CD4-positive, alpha-beta T cell treated with Interleukin-15 for 1 hour (primary cell): Measurements from ENCODE around the gene FGD4.
A peak's percentile ranks its signal among the peaks of the same experiment; 100 is the strongest.

Experiments
- DNase-seq: peaks from one replicate; pipeline ENCODE4 v3.0.0-alpha.2; 2020

The FGD4 gene

DNA sequence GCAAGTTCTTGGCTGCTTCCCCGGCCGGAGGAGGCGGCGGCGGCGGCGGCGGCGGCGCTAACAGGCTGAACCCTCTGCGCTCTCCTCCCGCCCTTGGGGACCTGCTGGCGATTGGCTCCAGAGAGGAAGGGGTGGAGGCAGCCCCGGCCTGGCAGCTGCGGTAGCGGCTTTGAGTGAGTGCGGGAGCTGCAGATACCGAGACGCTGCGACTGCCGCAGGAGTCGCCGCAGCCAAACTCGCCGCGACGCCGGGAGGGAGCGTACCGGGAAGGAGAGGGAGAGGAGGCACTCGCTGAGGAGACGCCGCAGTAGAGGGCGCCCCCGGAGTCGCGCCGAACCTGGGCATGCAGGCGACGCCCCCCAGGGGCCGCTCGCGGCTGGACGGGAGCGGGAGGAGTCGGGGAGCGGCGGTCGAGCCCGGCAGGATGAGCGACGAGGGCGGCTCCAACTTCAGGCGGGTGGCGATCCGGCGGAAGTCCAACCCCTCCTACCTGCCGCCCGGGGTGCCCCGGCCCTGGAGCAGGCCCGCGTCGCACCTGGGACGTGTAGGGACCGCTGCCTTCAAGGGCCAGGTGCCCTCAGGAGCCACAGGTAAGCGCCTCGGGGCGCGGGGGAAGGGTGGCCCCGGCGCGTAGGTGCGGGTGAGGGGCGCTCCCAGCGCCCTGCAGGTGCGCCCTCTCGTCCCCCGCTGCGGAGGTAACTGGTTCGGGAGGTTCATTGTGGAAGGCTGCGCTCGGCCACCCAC lies at the start of gene FGD4:
Gene FGD4 (plus strand): TSS at position 189 of the 744 bp plus-strand sequence.
- DNase-seq: peak; percentile 52

DNA sequence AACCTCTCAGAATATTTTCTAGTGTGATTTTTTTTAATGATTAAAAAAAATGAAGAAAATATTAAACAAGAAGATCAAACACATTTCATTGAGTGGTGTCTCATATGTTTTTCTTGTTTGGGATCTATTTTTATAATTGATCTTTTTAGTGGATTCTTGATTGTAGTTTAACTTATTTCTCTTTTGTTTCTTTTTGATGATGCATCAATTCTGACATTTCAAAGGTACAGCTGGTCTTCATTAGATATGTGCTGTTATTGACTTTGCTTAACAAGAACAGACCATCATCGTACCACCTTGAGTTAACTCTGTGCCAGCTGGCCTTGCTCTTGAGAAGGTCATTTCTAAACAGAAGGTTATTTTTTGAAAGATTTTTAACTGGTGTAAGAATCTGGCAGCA lies 45.8 kb upstream of the FGD4 start:
- no peak for DNase-seq

DNA sequence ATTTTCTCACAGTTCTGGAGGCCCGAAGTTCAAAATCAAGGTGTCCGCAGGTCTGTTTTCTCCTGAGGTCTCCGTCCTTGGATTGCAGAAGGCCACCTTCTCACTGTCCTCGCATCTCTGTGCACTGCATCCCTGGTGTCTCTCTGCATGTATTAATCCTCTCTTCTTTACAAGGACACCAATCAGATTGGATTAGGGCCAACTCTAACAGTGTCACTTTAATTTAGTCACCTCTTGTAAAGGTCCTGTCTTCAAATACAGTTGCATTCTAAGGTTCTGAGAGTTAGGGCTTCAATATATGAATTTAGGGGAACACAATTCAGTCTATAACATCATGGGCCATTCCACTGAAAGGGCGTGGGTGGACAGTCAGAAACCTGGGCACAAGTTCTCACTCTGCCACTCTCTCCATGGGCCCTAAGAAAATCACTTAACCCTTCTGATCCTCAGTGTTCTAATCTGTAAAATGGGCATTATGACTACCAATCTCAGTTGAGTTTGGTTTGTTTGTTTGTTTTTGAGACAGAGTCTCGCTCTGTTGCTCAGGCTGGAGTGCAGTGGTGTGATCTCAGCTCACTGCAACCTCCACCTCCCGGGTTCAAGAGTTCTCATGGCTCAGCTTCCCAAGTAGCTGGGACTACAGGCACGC lies 41.6 kb upstream of the FGD4 start:
- no peak for DNase-seq

DNA sequence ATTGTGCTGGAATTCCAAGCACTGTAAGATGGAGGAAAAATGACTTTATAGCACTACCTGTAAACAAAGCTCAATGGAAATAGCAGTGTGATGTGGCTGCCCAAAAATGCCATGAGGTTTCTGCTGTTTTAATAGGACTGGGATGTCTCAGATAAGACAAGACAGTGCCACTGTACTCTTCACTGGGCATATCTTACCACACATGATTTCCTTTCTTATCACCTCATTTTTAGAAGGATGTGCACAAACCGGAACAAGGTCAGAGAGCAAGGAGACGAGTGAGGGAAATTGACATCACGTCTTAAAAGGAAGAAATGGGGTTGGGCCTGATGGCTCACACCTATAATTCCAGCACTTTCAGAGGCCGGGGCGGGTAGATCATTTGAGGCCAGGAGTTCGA lies 38.4 kb upstream of the FGD4 start:
- no peak for DNase-seq

DNA sequence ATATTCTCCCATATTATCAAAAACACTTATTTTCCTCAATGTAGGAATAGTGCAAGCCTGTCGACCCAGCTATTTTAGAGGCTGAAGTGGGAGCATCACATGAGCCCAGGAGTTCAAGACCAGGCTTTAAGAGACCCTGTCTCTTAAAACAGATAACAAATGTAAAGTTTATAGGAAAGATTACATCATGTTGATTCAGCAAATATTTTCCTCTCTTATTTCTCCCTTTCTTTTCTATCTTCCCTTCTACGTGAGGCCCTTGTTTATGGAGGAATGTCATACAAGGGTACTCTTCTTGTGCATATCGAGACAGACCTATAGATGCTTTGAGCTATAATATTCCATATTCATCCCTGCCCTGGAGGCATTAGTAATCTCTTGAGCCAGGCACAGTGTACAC lies 36.5 kb upstream of the FGD4 start:
- no peak for DNase-seq

DNA sequence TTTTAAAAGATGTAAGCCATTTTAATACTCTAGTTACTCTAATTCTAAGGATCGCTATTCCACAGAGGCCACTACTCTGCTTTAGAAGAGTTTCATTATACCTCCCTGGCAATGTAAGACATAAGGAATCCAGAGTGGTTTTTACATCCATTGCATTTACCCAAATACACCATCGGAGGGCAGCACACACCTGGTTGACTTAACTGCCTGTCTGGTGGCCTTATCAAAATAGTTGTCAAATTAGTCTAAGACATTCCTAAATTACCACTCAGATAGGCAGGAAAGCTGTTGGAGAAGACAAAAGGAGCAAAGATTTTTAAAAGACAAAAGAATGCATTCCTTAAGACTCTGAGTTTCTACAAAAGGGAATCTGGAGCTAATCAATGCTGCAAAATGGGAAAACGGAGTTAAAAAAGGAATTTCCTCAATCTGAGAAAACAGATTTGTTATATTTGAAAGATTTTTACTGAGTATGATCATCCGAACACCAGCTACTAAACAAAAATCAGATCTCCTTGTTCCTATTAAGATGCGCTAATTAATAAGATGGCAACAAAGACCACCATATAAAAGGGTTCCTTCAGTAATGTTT lies 33.8 kb upstream of the FGD4 start:
- peak; percentile 42 for DNase-seq

DNA sequence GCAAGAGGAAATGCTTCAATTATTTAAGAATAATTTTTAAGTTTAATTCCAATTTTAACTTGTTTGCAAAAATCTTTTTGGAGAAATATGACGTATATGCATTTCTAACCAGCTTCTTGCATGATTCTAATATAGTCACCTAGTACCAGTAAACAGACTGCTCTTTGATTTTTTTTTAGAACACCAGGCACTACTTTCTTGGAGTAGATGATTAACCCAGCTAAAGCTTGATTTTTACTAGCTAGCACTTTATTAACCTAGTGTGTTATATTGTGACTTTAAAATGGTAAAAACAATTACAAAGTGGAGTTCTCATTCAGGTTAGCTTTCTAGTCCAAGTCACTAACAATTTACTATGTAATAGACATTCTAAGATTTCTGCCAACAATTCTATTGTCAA lies 32.6 kb upstream of the FGD4 start:
- no peak for DNase-seq

DNA sequence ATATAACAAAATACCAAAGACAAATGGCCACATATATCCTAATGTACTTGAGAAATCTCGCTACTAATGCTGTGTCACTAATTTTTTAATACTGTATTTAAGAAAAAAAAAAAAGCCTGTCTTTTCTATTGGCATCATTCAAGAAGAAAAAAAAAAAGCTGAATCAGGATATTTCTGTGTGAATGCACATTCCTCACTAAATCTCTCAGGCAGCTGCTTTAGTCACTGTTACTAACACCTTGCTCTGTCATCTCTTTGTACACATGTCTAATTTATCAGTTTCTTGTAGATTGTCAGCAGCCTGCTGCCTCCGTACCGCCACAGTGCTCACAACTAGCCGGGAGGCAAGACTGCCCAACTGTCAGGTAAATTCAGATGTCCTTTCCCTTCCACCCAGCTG lies 32.0 kb upstream of the FGD4 start:
- DNase-seq: no peak

DNA sequence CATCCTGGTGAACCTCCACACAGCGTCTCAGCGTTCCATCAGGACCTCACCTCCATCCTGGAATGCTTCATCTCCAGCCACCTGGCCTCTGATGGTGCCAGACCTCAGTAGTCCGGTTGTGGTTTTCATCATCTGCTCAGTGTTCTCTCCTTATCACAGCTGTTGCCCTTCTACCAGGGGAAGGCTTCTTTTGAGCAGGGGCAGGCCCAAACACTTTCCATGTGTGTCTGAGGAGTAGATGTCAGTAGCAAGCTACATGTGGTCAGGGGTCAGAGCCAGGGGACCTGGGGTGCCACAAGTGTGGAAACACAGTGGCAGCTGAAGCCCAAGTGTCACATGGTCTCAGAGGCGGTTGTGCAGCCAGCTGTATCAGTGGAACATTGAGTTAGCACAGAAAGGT lies 30.2 kb upstream of the FGD4 start:
- no peak for DNase-seq

DNA sequence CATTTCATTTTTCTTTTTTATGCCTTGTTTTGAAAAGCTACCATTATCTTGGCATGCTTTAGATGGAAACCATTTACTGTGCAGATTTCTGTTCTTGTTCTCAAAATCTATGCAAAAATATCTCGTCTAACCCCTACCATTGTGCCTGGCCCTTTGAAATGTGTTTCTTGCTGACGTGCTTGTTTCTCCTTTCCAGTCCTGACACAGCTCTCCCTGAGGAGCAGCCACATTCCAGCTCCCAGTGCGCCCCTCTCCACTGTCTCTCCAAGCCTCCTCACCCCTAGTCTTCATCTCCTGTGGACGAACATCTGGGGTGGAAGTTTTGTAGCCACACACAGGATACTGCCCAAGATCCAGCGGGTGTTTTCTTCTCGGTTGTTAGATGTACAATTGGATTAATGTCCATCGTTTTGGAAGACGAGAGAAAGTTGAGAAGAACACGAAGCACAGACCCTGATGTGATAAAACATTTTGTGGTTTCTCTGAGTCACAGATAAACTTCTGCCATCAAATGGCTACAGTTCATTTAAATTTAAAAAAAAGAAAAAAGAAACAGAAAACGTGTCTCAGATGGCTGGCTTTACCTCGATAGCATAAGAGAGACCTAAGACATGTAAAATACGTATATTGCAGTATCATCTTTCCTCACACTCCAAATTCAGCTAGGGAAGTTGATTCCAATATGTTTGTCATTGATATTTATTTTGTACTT lies 21.9 kb upstream of the FGD4 start:
- no peak for DNase-seq

DNA sequence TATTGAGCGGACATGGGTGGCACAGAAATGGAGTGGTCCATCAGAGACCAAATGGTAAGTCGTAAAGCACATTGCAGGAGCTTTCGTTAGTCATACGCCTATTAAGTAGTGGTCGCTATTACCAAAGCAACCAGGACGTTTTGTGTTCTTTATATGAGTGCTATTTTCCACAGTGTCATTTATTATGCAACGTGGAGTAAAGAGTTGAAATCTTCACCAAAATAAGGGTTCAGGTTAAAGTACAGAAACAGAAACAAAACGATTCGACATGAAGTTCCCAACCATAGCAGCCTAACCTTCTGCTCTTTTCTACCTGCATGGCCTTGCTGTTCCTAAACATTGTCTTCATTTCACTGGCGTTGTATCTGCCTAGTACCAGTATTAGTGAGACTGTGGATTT lies 20.1 kb upstream of the FGD4 start:
- no peak for DNase-seq

DNA sequence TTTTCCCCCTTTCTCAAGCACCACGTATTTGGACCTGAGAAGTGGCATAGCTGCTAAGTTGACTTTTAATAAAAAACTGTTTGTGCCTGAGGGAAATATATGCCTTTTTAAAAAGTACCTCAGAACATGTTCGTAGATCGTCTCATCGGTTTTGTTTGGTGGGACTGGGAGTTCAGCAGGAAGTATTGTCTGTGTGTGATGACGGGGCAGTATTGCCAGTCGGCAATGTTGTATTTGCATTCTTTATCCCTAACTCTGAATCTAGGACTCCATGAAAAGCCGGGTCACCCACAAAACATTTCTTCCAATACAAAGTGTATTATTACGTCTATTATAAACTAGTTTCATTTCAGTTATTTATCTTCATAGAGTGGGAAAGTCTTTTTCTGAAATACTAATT lies 19.7 kb upstream of the FGD4 start:
- no peak for DNase-seq

DNA sequence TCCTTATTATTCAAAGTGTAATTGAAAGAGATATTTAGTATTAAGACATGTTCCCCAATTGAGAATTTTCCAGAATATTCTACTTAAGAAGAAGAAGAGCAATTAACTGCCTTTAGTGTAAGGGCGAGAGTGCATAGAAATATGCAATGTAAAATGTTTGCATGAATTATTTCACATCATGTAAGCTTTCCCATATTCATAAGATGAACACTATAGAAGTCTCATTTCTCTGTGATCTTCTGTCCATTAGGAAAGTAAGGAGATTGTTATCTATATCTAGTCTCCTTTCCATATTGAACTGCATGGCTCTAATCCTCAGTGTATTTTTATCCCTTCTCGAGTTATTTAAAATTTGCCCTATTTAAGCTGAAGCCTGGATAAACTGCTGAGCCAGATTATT lies 17.1 kb upstream of the FGD4 start:
- DNase-seq: no peak

DNA sequence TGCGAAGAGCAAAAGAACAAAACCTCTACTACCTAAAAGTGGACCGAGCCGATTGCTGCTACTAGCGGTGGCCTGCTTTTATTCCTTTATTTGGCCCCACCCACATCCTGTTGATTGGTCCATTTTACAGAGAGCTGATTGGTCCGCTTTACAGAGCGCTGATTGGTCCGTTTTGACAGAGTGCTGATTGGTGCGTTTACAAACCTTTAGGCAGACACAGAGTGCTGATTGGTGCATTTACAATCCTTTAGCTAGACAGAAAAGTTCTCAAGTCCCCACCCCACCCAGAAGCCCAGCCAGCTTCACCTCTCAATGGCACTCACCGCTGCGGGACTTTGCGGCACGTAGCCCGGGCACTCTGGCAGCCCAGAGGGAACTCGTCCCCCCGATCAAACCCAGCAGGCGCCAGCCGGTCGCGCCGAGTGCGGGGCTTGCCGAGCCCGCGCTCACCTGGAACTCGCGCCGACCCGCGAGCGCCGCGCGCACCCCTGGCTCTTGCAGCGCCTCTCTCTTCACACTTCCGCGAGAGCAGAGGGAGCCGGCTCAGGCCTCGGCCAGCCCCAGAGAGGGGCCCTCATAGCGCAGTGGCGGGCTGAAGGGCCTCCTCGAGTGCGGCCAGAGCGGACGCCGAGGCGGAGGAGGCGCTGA lies 8.7 kb upstream of the FGD4 start:
- no peak for DNase-seq

DNA sequence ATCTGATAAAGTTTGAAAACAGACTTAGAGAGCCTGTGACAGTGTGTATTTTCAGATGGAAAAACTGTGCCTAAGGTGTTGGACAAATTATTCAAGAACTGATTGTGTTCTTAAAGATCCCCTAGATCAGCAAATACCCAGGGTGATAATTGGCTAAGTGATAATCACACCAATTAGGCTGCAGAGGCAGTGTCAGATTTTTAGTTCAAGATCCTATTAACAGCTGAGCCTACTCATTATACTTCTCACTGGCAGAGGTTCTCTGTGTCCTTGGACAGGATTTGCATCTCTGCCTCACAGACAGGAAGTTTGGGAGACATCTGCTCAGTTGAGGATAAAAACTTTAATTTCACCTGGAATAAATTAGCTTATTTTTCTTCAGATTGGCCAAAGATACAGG lies 4.3 kb upstream of the FGD4 start:
- DNase-seq: no peak

DNA sequence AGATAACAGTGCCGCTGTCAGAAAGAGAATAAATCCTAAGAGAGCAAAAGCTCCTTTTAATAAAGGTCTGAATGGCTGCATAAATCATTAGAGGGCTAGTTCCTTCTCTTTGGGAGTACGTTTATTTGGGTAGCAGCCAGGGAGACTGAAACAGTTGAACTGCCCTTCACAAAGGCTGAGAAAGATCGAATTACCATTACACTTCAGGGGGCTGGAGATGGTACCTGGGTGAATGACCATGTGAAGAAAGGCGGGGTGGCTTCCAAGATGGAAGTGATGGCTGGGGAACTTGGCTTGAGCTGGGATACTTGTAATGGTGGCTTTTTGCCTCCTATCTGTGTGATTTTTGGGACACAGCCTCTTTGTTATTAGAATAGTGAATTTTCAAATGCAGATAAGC lies 1.7 kb upstream of the FGD4 start:
- no peak for DNase-seq

DNA sequence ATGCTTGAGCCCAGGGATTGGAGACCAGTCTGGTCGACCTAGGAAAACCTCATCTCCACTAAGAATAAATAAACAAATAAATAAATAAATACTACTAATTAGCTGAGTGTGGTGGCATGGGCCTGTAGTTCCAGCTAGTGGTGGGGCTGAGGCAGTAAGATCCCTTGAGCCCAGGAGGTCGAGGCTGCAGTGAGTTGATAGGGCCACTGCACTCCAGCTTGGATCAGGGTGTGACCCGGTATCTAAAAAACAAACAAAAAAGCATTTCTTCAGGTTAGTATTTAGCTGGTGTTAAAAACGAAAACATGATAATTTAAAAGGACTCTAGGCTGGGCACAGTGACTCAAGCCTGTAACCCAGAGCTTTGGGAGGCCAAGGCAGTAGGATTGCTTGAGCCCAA lies 1.2 kb upstream of the FGD4 start:
- no peak for DNase-seq

DNA sequence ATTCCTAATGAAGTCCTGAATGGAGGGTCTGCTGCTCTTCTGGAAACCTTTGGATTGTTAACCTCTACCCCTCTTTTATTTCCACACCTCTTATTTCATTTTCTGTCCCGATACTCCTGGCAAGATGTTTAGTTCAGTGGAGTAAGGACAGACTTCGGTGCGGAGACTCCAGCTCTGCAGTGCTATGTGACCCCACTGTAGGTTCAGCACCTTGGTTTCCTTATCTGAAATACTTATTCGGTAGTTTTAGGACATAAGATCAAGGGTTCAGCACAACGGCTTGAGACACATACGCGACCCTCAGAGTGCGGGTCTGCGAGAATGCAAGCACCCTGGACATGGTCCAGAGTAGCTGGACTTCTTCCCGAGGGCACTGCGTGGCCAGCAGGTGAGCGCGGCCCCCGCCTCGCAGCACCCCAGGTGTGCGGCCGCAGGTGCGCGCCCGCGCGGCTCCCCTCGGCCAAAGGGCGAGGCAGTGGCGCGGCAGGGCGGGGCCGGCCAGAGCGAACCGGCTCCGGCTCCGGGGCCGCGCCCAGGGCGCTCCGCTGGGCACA lies 465 bp upstream of the FGD4 start:
- no peak for DNase-seq

DNA sequence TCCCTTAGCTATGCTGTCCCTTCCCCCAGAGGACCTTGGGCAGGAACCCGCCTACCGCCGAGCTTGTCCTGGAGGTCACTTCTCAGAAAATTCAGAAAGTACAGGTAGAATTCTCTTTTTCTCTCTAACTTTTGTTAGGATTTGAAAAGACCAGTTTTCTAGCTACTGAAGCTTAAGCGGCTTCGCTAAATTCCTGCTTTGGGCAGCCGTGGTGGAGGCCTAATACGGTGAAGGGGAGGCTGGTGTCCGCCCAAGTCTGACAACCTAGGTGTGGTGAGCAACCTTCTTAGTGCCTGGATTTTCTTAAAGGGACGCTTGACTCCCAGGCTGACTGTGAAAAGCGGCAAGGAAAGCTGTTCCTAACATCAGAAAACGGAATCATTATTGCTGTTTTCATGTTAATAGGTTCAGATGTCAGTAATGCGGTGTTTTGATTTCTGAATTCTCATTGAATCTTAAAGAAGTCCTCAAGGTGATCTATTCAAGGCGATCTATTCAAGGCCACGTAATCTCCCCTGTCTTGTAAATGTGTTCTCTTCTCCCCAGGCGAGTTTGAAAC lies 835 bp downstream of the FGD4 start:
- no peak for DNase-seq

DNA sequence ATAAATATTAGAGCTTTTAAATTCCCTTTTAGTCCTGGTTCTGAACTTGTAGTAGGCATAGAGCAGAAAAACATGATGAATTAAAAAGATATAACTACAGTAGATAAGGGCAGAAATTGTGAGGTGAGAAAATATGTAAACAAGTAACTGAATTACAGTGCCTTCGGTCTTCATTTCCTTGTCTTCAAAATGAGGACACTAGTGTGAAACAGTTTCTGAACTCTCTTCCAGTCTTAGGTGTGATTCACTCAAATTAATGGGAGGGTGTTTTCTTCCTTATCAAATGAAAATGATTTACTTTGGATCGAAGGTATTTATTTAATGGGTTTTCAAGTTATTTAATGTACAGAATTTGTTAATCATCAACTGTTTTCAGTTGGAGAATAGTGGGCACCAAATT lies 1.5 kb downstream of the FGD4 start:
- no peak for DNase-seq

DNA sequence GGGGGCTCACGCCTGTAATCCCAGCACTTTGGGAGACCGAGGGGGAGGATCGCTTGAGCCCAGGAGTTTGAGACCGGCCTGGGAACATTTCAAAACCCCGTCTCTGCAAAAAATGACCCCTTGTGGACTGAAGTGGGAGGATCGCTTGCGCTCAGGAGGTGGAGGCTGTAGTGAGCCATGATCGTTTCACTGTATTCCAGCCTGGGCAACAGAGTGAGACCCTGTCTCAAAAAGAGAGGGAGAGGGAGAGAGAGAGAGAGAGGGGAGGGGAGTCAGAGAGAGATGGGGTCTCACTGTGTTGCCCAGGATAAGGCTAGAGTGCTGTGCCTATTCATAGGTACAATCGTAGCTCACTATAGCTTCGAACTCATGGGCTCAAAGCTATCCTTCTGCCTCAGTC lies 2.8 kb downstream of the FGD4 start:
- no peak for DNase-seq

DNA sequence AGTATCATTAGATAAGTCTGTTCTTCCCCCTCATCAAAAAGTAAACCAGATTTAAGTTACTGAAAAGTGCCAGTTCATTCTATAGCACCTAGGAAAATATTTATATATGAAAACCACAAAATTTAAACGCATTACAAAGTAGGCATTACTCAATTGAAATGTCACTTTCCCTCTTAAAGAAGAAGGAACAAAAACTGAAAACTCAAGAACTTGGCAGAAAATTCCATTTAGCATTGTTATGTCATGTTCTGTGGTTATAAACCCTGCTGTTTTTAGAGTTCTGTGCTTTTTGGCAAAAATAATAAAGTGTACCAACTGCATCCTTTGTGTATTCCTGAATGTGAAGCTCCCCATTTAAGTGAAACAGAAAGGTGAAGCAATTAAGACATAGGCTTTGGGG lies 3.6 kb downstream of the FGD4 start:
- no peak for DNase-seq

DNA sequence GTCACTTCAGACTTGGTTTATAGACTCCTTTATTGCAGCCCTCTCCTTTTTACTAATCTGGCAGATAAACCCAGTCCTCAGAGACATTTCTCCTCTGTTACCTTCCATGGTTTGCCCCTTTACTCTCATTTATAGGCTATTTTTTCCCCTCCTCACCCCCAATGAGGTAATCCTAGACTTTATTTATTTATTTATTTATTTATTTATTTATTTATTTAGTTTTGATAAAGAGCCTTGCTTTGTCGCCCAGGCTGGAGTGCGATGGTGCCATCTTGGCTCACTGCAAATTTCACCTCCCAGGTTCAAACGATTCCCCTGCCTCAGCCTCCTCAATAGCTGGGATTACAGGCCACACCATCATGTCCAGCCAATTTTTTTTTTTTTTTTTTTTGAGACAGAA lies 8.4 kb downstream of the FGD4 start:
- DNase-seq: no peak
